ENCODE results near the gene GKN1. TPM values are rescaled to one million over a fixed set of nuclear protein-coding genes. Genes with fewer than 3 reads are reported as not detected.

The GKN1 gene, protein sequence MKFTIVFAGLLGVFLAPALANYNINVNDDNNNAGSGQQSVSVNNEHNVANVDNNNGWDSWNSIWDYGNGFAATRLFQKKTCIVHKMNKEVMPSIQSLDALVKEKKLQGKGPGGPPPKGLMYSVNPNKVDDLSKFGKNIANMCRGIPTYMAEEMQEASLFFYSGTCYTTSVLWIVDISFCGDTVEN
- total RNA-seq: not detected in 2 replicates

DNA sequence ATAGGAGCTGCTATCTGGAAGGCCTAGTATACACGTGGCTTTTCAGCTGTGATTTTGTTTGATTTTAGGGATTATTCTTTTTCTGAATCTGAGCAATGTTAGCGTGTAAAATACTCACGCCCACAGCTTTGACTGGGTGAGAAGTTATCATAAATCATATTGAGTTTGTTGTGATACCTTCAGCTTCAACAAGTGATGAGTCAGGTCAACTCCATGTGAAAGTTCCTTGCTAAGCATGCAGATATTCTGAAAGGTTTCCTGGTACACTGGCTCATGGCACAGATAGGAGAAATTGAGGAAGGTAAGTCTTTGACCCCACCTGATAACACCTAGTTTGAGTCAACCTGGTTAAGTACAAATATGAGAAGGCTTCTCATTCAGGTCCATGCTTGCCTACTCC is at the start of gene GKN1:
TSS of gene GKN1 (plus strand) at position 386 of the 400 bp plus-strand sequence. CDS start 42 bp downstream, outside the sequence.
- intact Hi-C loops (cut with micrococcal nuclease): no loop called here

DNA sequence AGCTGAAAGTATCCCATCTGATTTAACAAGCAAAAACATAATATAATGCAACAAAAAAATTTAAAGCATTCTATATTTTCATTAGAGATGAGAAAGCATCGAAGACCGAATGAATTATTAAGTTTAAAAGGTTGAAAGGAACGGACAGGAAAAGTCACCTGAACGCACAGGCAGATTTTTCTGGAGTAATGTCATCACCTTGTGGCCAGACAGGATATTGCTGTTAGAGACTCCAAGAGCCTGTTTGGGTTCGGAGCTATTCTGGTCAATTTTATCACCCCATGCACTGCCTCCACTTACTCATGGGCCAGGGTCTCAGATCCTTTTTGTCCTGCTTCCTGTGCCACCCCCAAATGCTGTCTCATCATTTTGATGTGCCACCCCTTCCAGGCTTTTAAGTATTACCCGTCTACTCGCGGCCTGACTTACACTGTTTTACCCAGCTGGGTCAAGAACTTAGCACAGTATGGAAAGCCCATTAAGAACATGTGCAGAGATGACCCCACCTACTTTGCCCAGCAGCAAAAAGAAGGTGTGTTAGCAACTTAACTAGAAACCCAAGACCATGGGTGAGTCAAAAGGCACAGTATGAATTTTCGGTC is 49.0 kb upstream of the GKN1 start:
- intact Hi-C loops (cut with micrococcal nuclease): loop anchor here (1.0 to 10.0 kb wide), 14 partner anchors 17 to 741 kb away; partner anchors contain the start of genes APLF and FBXO48

DNA sequence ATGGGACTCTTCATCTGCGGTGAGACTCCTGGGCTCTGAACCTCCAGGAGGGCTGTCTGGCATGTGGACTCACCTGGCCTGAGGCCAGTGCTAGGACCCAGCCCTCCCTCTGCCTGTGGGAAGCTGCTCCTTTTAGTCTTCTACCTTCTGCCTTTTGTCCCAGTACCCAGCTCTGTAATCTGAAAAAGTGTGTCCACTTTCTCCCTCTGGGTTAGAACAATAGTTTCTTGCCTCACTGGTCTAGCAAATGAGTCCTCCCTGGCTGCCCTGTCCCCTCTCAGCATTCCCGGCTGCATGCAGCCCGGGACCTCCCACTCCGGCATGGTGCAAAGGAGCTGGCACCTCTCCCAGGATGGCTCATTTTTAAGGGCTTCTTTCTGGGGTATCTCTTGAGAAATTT is 47.6 kb upstream of the GKN1 start:
- intact Hi-C loops (cut with micrococcal nuclease): loop anchor here (5.0 to 10.0 kb wide), 2 partner anchors 274 to 742 kb away; no protein-coding TSS in a partner anchor

DNA sequence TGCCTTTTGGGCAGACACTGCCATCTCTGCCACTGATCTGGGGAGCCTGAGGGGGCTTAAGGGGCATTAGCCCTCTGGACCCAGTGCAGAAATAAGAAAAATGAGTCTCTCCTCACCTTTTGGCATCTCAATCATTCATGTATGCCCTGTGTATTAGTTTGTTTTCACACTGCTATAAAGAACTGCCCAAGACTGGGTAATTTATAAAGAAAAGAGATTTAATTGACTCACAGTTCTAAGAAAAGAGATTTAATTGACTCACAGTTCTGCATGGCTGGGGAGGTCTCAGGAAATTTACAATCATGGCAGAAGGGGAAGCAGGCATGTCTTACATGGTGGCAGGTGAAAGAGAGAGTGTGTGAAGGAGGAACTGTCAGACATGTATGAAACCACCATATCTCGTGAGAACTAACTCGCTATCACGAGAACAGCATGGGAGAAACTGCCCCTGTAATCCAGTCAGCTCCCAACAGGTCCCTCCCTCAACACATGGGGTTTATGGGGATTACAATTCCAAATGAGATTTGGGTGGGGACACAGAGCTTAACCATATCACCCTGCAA is 43.2 kb upstream of the GKN1 start:
- intact Hi-C loops (cut with micrococcal nuclease): no loop called here

DNA sequence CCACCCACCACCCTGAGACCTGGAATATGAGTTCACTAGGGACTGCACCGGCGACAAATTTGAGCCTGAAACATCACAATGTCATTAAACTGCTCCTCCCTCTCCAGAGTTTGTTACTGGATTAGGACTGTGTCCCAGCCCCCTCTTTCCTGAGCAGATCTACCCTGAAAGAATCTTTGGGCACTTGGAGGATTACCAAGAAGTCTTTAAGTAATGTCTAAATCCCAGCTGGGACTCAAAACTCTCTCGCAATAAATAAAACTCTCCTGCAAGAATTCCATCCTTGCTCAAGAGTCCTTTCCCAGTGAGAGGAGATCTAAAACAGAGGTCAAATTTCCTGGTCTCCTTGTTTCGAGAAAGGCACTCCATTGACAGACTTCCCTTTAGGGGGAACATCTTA is 42.6 kb upstream of the GKN1 start:
- intact Hi-C loops (cut with micrococcal nuclease): no loop called here

DNA sequence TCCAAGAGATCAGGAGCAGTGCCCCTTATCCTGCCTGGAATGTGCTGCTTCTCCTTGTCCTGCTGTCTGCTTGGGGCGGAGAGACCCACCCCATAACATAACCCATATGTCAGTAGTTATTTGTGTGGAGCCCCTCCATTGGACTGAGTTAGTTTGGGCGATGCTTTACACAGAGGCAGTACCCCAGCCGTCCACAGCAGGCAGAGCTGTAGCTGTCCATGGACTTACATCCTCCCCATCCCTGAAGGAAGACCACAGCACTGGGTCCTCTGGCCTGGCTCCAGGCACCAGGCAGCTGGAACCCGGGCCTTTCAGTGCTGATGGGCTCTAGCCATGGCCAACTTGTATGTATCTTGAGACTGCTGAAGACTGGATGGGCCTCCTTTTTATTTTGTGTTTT is 42.0 kb upstream of the GKN1 start:
- intact Hi-C loops (cut with micrococcal nuclease): no loop called here

DNA sequence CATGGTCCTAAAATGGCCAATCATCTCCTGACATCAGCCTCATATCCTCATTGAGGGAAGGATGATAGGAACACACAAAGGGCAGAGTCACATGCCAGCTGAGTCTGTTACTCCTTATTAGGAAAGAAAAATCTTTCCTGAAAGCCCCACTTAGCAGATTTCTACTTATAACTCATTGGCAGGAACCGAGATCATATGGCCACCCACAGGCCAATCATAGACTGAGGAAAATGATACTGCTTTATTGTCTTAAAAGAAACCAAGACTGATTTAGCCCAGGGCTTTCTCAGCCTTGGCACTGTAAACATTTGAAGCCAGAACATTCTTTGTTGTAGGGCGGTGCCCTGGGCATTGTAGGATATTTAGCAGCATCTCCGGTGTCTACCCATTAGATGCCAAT is 40.4 kb upstream of the GKN1 start:
- intact Hi-C loops (cut with micrococcal nuclease): no loop called here

DNA sequence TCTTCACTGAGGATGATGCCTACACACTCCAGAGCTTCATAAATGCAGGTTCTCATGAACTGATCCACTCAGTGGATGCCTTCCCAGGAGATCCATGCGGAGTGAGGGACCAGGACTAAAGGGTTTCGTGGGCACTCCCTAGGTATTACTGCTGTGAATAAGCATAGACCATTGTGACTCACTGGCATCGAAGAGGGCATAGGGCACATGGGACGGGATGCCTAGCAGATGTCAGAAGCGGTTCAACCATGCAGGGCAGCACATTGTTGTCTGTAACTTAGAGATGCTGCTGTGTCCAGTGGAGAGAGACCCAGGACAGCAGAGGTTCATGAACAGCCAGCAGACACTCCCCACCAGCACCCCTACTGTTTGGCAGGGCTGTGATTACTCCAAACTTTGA is 39.0 kb upstream of the GKN1 start:
- intact Hi-C loops (cut with micrococcal nuclease): no loop called here

DNA sequence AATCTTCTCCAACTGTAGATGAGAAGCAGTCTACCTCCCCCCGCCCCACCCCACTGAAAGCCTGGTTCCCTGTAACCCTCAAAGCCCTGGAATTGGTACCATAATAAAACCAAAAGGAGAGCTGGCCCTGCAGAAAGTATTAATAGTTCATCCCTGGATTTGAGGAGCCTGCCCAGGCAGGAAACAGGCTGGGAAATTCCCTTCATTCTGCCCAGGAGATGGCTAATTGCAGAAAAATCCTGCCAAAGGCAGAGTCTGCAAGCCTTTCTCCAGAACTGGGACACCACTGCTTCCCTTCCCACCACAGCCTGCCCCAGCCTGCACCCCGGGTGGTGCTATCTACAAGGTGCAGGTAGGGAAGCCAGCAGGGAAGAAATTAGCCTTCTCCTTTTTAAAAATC is 38.0 kb upstream of the GKN1 start:
- intact Hi-C loops (cut with micrococcal nuclease): no loop called here

DNA sequence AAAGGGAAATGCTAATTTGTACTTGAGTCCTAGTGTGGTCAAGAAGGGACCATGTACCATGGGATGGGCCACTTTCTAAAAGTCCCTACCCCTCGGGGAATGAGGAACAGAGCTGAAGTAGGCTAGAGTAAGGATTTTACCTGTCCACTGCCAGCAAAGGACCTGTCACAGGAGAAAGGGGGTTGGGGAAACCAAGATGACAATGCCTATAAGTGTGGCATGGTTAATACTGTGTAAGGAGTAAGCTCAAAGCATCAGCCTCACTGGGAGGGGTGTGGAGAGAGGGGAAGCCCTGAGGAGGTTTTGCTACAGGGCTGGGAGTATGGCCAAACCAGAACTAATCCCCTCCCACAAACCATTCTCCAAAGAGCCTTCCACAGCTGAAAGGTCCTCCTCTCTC is 37.5 kb upstream of the GKN1 start:
- intact Hi-C loops (cut with micrococcal nuclease): no loop called here

DNA sequence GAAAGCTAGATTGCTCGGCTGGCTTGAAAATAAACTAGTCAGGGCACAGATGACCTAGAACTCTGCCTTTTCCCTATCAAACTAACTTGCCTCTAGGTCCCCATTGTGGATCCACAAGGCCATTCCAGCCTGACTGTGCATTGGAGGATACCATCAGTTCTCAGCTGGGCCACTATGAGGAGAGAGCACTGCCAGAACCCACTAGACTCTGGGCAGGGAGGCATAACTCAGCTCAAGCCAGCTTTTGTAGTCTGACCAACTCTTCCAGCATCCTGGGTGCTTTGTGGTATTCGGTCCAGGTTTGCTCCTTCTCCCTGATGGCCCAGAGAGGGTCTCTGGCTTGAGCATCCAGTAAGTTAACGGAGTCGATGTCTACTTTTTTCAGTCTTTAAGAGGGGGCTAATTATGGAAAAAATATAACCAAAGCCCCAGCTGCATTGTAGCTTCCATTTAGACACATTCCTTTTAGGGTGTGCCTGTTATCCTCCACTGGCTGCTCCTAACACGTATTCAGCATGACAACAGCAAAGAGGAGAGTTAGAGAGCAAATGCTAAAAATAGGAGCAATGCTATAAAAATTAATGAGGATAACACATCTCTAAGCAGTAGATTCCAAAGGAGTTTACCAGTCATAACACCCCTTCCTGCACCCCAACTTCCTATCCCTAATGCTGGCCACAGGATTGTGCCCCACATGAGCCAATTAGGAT is 36.9 kb upstream of the GKN1 start:
- intact Hi-C loops (cut with micrococcal nuclease): no loop called here

DNA sequence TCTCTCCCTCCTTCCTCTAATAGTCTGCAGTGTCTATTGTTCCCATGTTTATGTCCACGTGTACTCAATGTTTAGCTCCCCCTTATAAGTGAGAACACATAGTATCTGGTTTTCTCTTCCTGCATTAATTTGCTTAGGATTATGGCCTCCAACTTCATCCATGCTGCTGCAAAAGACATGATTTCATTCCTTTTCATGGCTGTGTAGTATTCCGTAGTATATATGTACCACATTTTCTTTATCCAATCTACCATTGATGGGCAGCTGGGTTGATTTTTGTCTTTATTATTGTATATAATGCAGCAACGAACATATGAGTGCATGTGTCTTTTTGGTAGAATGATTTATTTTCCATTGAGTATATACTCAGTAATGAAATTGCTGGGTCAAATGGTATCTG is 35.5 kb upstream of the GKN1 start:
- intact Hi-C loops (cut with micrococcal nuclease): no loop called here

DNA sequence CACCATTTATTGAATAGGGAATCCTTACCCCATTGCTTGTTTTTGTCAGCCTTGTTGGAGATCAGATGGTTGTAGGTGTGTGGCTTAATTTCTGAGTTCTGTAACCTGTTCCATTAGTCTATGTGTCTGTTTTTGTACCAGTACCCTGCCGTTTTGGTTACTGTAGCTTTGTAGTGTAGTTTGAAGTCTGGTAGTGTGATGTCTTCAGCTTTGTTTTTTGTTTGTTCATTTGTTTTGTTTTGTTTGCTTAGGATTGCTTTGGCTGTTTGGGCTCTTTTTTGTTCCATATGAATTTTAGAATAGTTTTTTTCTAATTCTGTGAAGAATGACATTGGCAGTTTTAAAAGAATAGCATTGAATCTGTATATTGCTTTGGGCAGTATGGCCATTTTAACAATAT is 34.5 kb upstream of the GKN1 start:
- intact Hi-C loops (cut with micrococcal nuclease): no loop called here

DNA sequence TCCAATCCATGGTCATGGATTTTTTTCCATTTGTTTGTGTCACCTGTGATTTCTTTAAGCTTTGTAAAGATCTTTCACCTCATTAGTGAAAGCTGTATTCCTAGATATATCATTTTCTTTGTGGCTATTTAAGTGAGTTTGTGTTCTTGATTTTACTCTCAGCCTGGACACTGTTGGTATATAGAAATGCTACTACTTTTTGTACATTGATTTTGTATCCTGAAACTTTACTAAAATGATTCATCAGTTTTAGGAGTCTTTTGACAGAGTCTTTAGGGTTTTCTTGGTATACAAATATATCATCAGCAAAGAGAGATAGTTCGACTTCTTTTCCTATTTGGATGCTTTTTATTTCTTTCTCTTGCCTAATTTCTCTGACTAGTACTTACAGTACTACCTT is 34.1 kb upstream of the GKN1 start:
- intact Hi-C loops (cut with micrococcal nuclease): no loop called here

DNA sequence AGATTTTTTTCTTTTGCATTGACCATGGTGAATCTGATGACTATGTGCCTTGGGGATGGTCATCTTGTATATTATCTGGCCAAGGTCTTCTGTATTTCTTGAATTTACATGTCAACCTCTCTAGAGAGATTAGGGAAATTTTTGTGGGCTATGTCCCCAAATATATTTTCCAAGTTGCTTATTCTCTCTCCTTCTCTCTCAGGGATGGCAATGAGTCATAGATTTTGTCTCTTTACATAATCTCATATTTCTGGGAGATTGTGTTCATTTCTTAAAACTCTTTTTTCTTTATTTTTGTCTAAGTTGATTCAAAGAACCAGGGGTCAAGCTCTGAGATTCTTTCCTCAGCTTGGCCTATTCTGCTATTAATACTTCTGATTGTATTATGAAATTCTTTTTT is 31.6 kb upstream of the GKN1 start:
- intact Hi-C loops (cut with micrococcal nuclease): loop anchor here (1.0 kb wide), 1 partner anchor 364 kb away; no protein-coding TSS in a partner anchor

DNA sequence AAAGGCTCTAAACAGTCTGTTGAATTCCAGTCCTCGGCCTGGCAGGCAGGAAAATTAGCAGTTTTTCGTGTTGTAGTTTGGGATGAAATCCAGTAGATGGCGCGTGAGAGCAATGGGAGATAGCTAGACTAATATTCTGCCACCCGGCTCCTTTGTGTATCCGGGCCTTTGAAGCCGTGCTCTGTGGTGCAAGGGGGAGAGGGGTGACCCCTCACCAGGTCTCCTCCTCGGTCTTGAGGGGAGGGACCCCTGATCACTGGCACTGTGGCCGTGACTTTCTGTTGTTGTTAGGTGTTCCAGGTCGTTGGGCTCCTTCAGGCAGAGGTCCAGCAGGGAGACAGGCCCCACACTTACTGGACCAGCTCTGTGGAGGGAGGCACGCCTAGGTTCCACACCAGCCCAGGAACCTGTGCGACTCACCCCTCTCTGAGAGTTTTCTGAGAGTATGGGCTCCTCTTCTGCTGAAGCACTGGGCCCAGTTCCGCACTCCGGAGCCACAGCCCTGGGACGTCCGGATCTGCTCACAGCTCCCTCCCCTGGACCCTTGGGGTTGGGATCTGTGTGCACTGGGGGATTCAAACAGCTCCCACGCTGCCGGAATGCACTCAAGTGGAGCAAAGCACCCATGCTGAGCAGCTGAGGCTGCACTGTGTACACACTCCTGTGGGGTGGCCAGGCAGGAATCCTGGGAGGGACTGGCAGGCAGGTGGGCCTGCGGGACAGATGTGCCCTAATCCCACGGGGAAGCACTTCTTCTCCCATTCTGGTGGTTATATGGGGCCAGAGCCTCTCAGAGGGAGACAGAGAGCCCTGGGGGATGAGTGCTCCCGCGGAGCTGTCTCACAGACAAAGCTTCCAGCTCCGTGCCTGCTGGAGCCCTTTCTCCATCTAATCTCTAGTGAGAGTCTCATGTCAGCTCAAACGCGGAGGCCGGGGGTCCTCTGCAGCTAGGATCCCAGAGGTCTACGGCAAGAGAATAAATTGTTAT is 30.6 kb upstream of the GKN1 start:
- intact Hi-C loops (cut with micrococcal nuclease): loop anchor here (1.0 kb wide), 1 partner anchor 363 kb away; no protein-coding TSS in a partner anchor

DNA sequence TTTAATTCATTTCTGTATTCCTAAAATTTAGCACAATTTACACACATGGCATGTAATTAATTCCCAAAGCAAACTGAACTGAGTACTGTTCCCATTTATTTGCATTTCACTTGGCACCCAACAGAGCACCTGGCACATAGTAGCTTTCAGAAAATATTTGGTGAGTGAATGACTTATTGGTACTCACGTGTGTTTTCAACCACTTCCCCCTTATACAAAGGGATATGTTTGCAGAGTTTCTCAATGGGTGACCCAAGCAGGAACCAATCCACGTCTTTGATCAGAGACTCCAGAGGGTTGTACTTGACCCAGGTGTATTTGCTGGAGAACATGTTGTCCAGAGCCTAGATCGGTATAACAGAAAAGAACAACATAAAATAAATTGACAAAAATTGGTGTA is 28.3 kb upstream of the GKN1 start:
- intact Hi-C loops (cut with micrococcal nuclease): no loop called here

DNA sequence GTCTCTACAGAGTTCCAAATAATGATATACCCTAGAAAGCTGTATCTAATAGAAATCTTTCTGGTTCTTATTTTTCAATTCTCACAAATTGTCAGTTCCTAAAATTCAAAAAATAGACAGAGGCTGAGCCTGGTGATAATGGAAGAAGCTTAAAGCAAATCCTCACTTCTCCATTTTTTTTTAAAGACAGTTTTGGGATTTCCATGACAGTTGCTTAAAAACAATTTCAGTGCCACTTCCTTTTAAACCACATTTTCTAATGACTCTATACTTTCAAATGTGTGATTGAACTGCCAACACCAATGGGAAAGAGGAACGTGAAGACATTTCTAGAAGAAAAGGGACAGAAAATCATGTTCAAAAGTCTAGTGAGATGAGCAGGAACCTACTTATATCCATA is 25.7 kb upstream of the GKN1 start:
- intact Hi-C loops (cut with micrococcal nuclease): no loop called here

DNA sequence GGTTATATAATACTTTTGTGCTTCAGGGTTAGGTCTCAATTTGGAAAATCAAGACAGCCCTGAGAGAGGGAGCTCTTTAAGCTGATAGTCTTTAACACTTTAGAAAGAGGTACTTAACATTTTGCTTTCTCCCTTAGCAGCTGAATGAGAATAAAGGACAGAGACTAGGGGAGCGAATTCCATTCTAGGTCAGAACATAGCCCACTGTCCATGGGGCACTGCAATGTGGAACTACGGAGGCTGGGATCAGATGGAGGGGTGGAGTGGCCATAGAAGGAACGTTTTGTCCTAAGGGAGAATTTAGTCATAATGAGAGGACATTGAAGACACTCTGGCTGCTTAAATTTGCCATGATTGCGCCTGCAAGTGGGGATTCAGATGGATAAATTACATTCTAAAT is 22.5 kb upstream of the GKN1 start:
- intact Hi-C loops (cut with micrococcal nuclease): no loop called here

DNA sequence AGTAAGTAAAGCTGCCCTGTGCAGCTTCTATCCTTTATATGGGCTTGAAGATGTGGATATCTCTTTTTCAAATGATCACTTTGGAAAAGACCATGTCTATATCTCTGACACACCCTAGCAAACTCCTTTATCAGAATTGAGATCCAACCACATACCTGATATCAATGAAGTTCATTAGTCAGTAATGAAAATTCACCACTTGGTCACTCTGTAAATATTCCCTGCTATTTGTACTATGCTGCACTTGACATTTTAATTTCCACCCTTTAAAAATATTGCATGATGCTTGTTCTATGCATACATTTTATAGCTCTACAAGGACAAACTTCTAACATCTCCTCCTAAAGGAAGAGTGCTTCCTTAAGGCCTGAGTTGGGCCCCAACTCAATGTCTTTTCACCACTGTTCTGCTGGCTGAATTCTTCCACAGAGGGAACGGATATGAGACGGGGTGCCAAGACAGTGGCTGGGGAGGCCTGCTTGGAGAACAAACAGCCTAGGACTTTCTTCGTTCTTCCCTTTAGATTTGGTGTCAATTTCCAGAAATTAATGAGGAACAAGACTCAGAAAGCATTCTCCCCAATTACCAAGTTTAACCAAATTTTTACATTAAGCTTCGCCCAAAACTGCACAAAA is 21.4 kb upstream of the GKN1 start, which contains the start of gene GKN2:
TSS of gene GKN2 (minus strand) at position 7 of the 635 bp plus-strand sequence. CDS start 32 bp downstream, outside the sequence.
- intact Hi-C loops (cut with micrococcal nuclease): no loop called here
